ENCODE results near the gene MPST.

MPST gene

DNA sequence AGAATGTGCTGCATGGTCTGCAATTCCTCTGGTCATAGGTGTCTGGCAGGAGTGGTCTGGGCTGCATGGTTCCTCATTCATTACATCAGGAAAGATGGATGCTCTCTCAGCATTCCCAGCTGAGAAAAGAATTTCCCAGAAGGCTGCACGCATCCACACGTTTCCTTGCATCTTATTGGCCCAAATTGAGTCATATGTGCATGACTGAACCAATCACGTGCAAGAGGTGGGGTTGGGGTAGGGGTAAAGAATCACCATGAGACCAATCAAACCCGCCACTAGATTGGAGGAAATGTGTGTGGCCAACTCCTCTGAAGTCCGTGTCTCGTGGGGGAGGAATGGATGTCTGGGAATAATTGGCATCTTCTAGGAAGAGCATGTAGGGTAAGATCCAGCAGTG lies 29.1 kb upstream of the MPST start:
- DNase-seq: no peak
- H3K27ac Mint-ChIP-seq: no peak overlapping the region
- H3K4me3 Mint-ChIP-seq: no peak overlapping the region
- peaks cover 3% of the 10 kb centered on the region for H3K36me3 Mint-ChIP-seq (ENCODE audit: low read depth)
- peaks cover 37% of the 10 kb centered on the region for H3K27me3 Mint-ChIP-seq
- H3K9me3 Mint-ChIP-seq: peaks cover 9% of the 10 kb centered on the region
- no peak for ATAC-seq
- H3K4me1 Mint-ChIP-seq: no peaks in the 10 kb centered on the region

- H3K27me3 Mint-ChIP-seq: peaks cover 33% of the 10 kb centered on the region
- peaks cover 2% of the 10 kb centered on the region for H3K9me3 Mint-ChIP-seq
- DNase-seq: no peak
- no peaks in the 10 kb centered on the region for H3K4me1 Mint-ChIP-seq
- H3K4me3 Mint-ChIP-seq: no peak overlapping the region
- no peak overlapping the region for H3K27ac Mint-ChIP-seq
- H3K36me3 Mint-ChIP-seq (ENCODE audit: low read depth): peaks cover 1% of the 10 kb centered on the region
- ATAC-seq: no peak
Measured at GRCh38 chr22:36991206-36991605, 28.3 kb upstream of the MPST start.

DNA sequence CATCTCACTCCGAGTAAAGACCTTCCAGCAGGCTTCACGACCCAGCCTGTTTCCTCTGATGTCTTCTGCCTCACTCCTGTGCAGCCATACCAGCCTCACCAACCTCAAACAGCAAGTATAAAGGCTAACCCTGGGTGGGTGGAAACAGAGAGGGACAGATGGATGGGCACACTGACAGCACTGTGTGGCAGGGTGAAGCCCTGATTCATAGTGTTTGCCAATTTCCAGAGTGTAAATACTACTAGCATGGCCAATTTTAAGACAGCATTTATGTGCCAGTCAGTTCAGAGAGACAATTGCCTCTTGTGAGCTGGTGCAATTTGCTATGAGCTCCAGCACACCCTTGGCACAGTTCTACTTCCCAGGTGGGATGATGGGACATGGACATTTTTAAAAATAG lies 21.8 kb upstream of the MPST start:
- no peak overlapping the region for H3K4me3 Mint-ChIP-seq
- H3K36me3 Mint-ChIP-seq (ENCODE audit: low read depth): no peaks in the 10 kb centered on the region
- DNase-seq: no peak
- H3K4me1 Mint-ChIP-seq: no peaks in the 10 kb centered on the region
- H3K9me3 Mint-ChIP-seq: no peaks in the 10 kb centered on the region
- H3K27me3 Mint-ChIP-seq: peaks cover 8% of the 10 kb centered on the region
- H3K27ac Mint-ChIP-seq: no peak overlapping the region
- no peak for ATAC-seq

DNA sequence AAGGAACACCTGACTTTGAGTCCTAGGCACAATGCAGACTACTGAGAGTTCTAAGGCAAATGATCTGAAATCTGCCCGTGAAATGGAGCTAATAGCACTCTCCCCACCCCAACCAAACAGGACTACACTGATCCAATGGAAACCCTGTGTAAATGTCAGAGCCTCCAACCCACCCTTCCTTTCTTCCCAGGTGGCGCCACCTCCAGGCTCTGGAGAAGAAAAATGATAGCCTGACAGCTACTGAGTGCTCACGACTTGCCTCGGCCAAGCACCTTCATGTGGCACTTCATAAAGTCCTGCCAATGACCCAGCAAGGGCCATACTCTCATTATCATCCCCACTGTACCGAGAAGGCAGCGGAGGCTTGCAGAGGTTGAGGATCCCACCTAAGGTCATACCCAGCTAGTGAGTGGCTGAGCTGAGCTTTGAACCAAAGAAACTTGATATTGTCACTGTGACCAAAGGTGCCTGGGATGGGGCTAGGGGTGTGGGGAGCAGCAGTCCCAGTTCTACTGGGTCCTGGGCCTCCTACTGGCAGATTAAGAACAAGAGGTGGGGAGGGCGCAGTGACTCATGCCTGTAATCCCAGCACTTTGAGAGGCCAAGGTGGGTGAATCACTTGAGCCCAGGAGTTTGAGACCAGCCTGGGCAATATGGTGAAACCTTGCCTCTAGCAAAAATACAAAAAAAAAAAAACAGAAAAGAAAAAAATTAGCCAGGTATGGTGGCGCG lies 20.8 kb upstream of the MPST start:
- H3K4me3 Mint-ChIP-seq: no peak overlapping the region
- no peaks in the 10 kb centered on the region for H3K9me3 Mint-ChIP-seq
- H3K27ac Mint-ChIP-seq: no peak overlapping the region
- peaks cover 7% of the 10 kb centered on the region for H3K27me3 Mint-ChIP-seq
- no peaks in the 10 kb centered on the region for H3K36me3 Mint-ChIP-seq (ENCODE audit: low read depth)
- ATAC-seq: no peak
- no peaks in the 10 kb centered on the region for H3K4me1 Mint-ChIP-seq
- no peak for DNase-seq

DNA sequence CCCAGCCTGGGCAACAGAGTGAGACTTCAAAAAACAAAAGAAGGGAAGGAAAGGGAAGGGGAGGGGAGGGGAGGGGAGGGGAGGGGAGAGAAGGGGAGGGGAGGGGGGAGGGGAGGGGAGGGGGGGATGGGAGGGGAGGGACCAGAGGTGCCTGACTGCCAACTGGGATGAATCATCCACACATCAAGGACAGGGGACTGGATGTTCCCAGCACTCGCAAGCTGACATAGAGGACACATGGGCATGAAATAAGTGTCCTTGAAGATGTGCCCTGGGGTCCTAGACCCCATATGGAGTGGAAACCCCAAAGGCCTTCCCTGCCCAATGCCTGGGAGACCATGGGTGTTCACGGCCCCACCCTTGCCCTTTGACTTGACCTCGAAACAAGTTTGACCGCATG lies 20.1 kb upstream of the MPST start:
- Mint-ChIP-seq H3K27me3 (peaks cover 7% of the 10 kb centered on the region), H3K4me1 (no peaks in the 10 kb centered on the region), H3K4me3 (no peak overlapping the region), H3K36me3 (ENCODE audit: low read depth) (no peaks in the 10 kb centered on the region), H3K9me3 (no peaks in the 10 kb centered on the region), H3K27ac (no peak overlapping the region)
- DNase-seq (no peak), ATAC-seq (no peak)

GRCh38 chr22:37000676-37001534 lies 18.6 kb upstream of the MPST start:
- Mint-ChIP-seq H3K4me3 (no peak overlapping the region), H3K36me3 (ENCODE audit: low read depth) (no peaks in the 10 kb centered on the region), H3K27me3 (peaks cover 9% of the 10 kb centered on the region), H3K27ac (no peak overlapping the region), H3K4me1 (no peaks in the 10 kb centered on the region), H3K9me3 (no peaks in the 10 kb centered on the region)
- DNase-seq: no peak
- no peak for ATAC-seq

DNA sequence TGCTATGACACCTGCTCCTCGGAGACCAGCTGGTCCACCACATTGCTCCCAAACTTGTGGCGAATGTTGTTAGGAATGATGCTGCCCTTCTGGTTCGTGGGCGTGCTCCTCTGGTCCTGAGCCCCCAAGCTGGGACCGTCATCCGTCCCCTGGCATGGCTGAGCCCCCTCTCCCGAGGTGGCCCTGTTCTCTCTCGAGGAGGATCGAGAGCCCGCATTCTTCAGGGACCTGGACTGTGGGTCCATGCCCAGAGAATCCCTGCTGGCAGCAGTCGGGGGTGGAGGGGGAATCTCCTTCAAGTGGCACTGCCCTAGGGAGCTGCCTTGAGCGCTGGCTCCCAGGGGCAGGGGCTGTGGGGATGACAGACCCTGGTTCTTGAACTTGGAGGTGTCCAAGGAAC lies 17.7 kb upstream of the MPST start:
- H3K27ac Mint-ChIP-seq: no peak overlapping the region
- H3K27me3 Mint-ChIP-seq: peaks cover 15% of the 10 kb centered on the region
- H3K9me3 Mint-ChIP-seq: no peaks in the 10 kb centered on the region
- no peaks in the 10 kb centered on the region for H3K36me3 Mint-ChIP-seq (ENCODE audit: low read depth)
- H3K4me1 Mint-ChIP-seq: no peaks in the 10 kb centered on the region
- no peak overlapping the region for H3K4me3 Mint-ChIP-seq
- no peak for DNase-seq
- ATAC-seq: no peak

DNA sequence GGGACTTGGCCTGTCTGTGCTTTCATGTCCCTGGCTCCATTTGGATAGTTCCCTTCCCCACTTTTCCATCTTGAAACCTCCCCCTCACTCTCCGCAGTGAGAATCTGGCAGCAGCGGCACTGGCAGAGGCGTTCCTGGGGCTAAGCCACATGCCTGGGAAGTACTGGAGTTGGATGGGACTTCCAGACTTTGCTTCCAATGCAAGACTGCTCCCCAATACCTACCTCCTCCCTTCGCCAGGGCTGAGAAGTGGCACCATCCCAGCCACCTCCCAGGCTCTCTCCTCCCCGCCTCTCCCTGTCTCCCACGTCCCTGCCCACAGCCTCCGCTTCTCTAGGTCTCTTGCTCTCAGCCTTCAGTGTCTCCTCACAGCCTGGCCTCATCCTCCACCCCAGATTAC lies 16.9 kb upstream of the MPST start:
- H3K9me3 Mint-ChIP-seq: no peaks in the 10 kb centered on the region
- H3K27me3 Mint-ChIP-seq: peaks cover 15% of the 10 kb centered on the region
- no peaks in the 10 kb centered on the region for H3K4me1 Mint-ChIP-seq
- H3K27ac Mint-ChIP-seq: no peak overlapping the region
- no peaks in the 10 kb centered on the region for H3K36me3 Mint-ChIP-seq (ENCODE audit: low read depth)
- no peak overlapping the region for H3K4me3 Mint-ChIP-seq
- ATAC-seq (no peak), DNase-seq (no peak)

GRCh38 chr22:37007651-37008050 lies 11.9 kb upstream of the MPST start:
- Mint-ChIP-seq H3K27me3 (peaks cover 17% of the 10 kb centered on the region), H3K27ac (no peak overlapping the region), H3K9me3 (no peaks in the 10 kb centered on the region), H3K4me3 (no peak overlapping the region), H3K4me1 (no peaks in the 10 kb centered on the region), H3K36me3 (ENCODE audit: low read depth) (no peaks in the 10 kb centered on the region)
- no peak for DNase-seq
- no peak for ATAC-seq

GRCh38 chr22:37008365-37008764 lies 11.2 kb upstream of the MPST start:
- Mint-ChIP-seq H3K27ac (no peak overlapping the region), H3K9me3 (no peaks in the 10 kb centered on the region), H3K27me3 (peaks cover 17% of the 10 kb centered on the region), H3K36me3 (ENCODE audit: low read depth) (no peaks in the 10 kb centered on the region), H3K4me1 (no peaks in the 10 kb centered on the region), H3K4me3 (no peak overlapping the region)
- DNase-seq: no peak
- ATAC-seq: no peak

DNA sequence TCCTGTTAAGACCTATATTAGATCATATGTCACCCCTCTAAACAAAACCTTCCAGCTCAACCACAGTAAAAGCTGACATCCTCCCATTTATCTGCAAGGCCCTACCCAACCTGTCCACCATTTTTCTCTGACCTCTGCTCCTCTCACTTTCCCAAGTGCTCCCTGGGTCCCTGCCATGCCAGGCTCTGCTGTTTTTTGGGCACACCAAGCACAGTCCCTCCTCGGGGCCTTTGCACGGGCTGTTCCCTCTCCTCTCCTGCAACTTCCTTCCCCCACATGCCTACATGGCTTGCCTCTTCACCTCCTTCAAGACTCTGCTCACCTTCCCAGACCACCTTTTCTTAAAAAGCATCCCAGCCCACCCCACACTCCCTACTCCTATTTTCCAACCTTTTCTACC lies 10.1 kb upstream of the MPST start:
- H3K4me3 Mint-ChIP-seq: no peak overlapping the region
- H3K4me1 Mint-ChIP-seq: no peaks in the 10 kb centered on the region
- ATAC-seq (no peak), DNase-seq (no peak)
- H3K36me3 Mint-ChIP-seq (ENCODE audit: low read depth): no peaks in the 10 kb centered on the region
- H3K27ac Mint-ChIP-seq: no peak overlapping the region
- no peaks in the 10 kb centered on the region for H3K9me3 Mint-ChIP-seq
- H3K27me3 Mint-ChIP-seq: peaks cover 15% of the 10 kb centered on the region

- DNase-seq: no peak
- peaks cover 11% of the 10 kb centered on the region for H3K27me3 Mint-ChIP-seq
- no peak overlapping the region for H3K4me3 Mint-ChIP-seq
- H3K36me3 Mint-ChIP-seq (ENCODE audit: low read depth): no peaks in the 10 kb centered on the region
- H3K9me3 Mint-ChIP-seq: no peaks in the 10 kb centered on the region
- H3K4me1 Mint-ChIP-seq: no peaks in the 10 kb centered on the region
- no peak for ATAC-seq
- H3K27ac Mint-ChIP-seq: no peak overlapping the region
Measured at GRCh38 chr22:37010174-37010573, 9.4 kb upstream of the MPST start.

DNA sequence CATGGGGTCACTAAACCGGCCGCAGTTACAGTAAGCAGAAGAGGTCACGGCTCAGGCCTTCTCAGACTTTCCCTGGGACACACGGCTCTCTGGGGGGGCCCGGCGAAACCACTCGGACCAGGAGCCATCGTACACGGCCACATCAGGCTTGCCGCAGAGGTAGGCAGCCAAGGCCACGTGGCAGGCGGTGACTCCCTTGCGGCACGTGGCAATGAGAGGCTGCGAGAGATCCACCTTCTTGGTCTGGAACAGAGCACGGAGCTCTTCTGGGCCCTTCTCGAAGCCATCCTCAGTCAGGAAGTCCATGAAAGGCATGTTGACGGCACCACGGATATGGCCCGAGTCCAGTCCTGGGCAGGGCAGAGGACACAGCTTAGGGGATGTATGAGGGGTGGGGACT lies 8.6 kb upstream of the MPST start:
- no peaks in the 10 kb centered on the region for H3K9me3 Mint-ChIP-seq
- ATAC-seq: no peak
- H3K27me3 Mint-ChIP-seq: peaks cover 10% of the 10 kb centered on the region
- H3K4me3 Mint-ChIP-seq: no peak overlapping the region
- no peak overlapping the region for H3K27ac Mint-ChIP-seq
- H3K36me3 Mint-ChIP-seq (ENCODE audit: low read depth): no peaks in the 10 kb centered on the region
- DNase-seq: no peak
- H3K4me1 Mint-ChIP-seq: no peaks in the 10 kb centered on the region

- Mint-ChIP-seq H3K36me3 (ENCODE audit: low read depth) (no peaks in the 10 kb centered on the region), H3K9me3 (no peaks in the 10 kb centered on the region), H3K4me3 (no peak overlapping the region), H3K4me1 (no peaks in the 10 kb centered on the region), H3K27ac (no peak overlapping the region), H3K27me3 (peaks cover 6% of the 10 kb centered on the region)
- DNase-seq: no peak
- ATAC-seq: no peak
Measured at GRCh38 chr22:37011472-37011871, 8.1 kb upstream of the MPST start.

DNA sequence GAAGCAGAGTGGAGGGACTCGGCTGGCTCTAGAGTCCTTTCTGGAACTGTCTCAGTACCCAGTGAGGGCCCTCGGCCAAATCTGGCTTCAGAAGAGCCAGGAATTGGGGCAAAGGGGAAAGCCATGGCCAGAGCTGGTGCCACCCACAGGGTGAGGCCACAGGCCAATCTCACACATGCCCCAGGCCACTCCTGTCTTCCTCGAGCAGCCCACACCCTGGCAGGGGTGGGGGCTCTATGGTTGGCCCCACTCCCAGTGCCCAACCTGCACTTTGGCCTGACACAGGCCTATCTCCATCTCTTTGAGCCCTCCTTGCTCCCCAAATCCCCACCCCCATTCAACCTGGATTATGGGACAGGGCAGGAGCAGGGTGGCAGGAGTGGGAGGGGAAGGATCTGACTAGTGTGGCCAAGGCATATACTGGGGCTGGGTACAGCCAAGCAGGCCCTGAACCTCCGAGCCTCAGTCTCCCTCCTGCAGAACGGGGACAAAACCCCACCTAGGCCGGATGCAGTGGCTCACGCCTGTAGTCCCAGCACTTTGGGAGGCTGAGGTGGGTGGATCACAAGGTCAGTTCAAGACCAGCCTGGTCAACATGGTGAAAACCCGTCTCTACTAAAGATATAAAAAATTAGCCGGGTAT lies 7.2 kb upstream of the MPST start:
- Mint-ChIP-seq H3K27me3 (peaks cover 5% of the 10 kb centered on the region), H3K36me3 (ENCODE audit: low read depth) (no peaks in the 10 kb centered on the region), H3K9me3 (no peaks in the 10 kb centered on the region), H3K27ac (no peak overlapping the region), H3K4me3 (no peak overlapping the region), H3K4me1 (no peaks in the 10 kb centered on the region)
- DNase-seq: no peak
- ATAC-seq: no peak

All from activated naive CD8-positive, alpha-beta T cell treated with anti-CD3 and anti-CD28 coated beads, Interleukin-2, amount 50 U/mL, for 24 hours (primary cell).